GM19397 (cell line): ENCODE data around the gene LBHD2.

Experiments used
- ATAC-seq: cut with Tn5 transposase; IDR thresholded peaks from one replicate; pipeline ENCODE4 v1.9.1; 2021; ENCODE audit warnings: mild to moderate bottlenecking, moderate library complexity; ENCODE audit not compliant: unreplicated experiment

Gene LBHD2

GRCh38 chr14:103130017-103130764 is 46.2 kb downstream of the LBHD2 start:
- no peak for ATAC-seq

GRCh38 chr14:103130965-103131364 is 47.0 kb downstream of the LBHD2 start:
- no peak for ATAC-seq

- no peak for ATAC-seq
Observed at GRCh38 chr14:103131580-103131979, 47.6 kb downstream of the LBHD2 start.

- no peak for ATAC-seq
Observed at GRCh38 chr14:103132381-103133209, 48.6 kb downstream of the LBHD2 start.

- ATAC-seq: no peak
Observed at GRCh38 chr14:103133210-103134140, 49.5 kb downstream of the LBHD2 start.

- ATAC-seq: no peak
Observed at GRCh38 chr14:103134405-103134804, 50.4 kb downstream of the LBHD2 start.

GRCh38 chr14:103134919-103135318 is 50.9 kb downstream of the LBHD2 start:
- ATAC-seq: no peak

- no peak for ATAC-seq
Observed at GRCh38 chr14:103135333-103136260, 51.6 kb downstream of the LBHD2 start.

GRCh38 chr14:103136388-103137271 is 52.6 kb downstream of the LBHD2 start:
- no peak for ATAC-seq

GRCh38 chr14:103137689-103138300 is 53.8 kb downstream of the LBHD2 start:
- ATAC-seq: no peak

DNA sequence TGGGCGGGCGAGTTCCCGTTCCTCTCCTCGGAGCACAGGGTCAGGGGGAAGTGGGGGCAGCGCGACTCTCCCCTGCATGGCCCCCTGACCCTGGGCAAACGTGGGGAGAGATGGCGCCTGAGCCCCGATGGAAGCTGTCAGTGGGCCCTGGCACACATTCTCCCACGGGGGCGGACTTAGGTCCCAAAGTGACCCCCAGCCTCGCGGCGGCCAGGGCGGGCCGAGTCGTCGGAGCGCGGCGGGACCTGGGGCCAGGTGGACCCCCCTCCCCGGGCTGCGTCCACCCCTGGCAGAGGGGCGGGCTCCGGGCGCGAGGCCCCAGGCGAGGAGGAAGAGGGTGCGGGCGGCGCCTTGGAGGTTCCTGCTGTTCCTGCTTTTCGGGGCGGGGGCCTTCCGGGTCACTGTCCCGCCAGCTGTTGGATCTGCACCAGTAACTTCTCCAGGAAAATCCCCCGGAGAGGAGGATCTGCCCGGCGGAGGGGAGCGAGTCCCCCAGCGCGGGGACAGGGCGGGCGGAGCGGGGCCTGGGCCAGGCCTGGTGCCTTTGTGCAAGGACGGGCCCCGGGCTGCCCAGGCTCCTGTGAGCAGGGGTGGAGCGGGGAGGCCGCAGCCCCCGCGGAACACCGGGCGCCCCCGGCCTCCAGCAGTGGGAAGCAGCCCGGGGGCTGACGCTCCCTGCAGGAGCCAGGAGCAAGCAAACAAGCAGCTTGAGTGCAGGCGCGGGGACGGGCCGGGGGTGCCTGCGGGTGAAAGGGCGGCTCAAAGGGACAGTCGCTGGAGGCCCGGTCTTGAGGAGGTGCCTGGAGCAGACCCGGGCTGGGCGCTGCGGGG is 54.5 kb downstream of the LBHD2 start:
- no peak for ATAC-seq

GRCh38 chr14:103139132-103140025 is 55.4 kb downstream of the LBHD2 start:
- ATAC-seq: no peak
